ENCODE measurements around the gene KIAA1191. TPM values are rescaled to one million over a fixed set of nuclear protein-coding genes. Genes with fewer than 3 reads are reported as not detected.

The KIAA1191 gene
- total RNA-seq, 1 experiment from 2014 or later, result 57.5 TPM

DNA sequence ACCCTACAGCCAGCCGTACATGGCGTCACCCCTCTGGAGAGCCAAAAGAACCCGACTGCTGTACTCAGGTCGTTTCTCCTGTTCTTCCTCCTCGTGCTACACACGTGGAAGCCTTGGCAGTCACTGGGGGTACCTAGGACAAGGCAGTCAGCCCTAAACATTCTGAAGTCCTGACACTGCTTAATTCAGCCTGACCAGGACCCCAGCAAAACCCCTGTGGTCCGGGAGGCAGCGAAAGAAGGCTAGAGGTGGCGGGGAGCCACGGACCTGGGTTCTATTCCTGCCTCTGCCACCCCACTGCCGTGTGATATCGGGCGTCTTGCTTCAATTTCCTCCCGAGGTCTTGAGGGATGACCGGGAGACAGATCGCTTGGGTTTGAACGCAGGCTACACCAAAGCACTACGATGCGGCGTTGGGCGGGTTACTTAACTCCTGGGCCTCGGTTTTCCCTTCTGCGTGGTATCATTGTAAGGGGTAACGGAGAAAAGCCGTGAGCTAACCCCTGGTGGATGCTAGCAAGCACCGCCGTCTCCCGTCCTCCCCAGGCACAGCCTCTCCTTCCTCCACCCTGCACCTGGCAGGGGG, 3.3 kb upstream of the KIAA1191 start:
- peak overlapping the region; percentile 85 for H3K4me2 ChIP-seq (ENCODE audit: low read depth, low read length, poor library complexity, severe bottlenecking)
- H3K79me2 ChIP-seq (ENCODE audit: low read length), result peaks cover 16% of the 10 kb centered on the region
- no peaks in the 10 kb centered on the region for H3K9me2 ChIP-seq (replicated peaks; ENCODE audit: insufficient read depth, low read length)
- no peak for DNase-seq
- H3K9me3 ChIP-seq (ENCODE audit: low read length), result no peaks in the 10 kb centered on the region
- no peaks in the 10 kb centered on the region for H3K36me3 ChIP-seq (ENCODE audit: insufficient read depth, low read length)
- no peak overlapping the region; the same call in 1 of the 2 replicates for H3K27ac ChIP-seq (ENCODE audit: low read length)
- peak overlapping the region; percentile 77 for H3K9ac ChIP-seq (ENCODE audit: low read length)
- H4K20me1 ChIP-seq (ENCODE audit: insufficient read depth, low read depth, low read length), result peaks cover 5% of the 10 kb centered on the region; the same call in 1 of the 2 replicates
- H3K4me3 ChIP-seq (ENCODE audit: low read length), result peak overlapping the region; percentile 78
- H3K4me1 ChIP-seq (ENCODE audit: low read length), result peaks cover 47% of the 10 kb centered on the region
- H3K27me3 ChIP-seq (ENCODE audit: low read length), result no peaks in the 10 kb centered on the region
- peak overlapping the region; percentile 69; the same call in 1 of the 2 replicates for H2AFZ ChIP-seq (ENCODE audit: low read length)

- Histone ChIP-seq H3K4me3 (ENCODE audit: low read length) (peak overlapping the region; percentile 91), H3K79me2 (ENCODE audit: low read length) (peaks cover 38% of the 10 kb centered on the region), H3K27ac (ENCODE audit: low read length) (peak overlapping the region; percentile 92), H2AFZ (ENCODE audit: low read length) (peak overlapping the region; percentile 72; the same call in 1 of the 2 replicates), H3K27me3 (ENCODE audit: low read length) (no peaks in the 10 kb centered on the region), H3K9me3 (ENCODE audit: low read length) (no peaks in the 10 kb centered on the region), H3K36me3 (ENCODE audit: insufficient read depth, low read length) (peaks cover 10% of the 10 kb centered on the region; the same call in 1 of the 2 replicates), H4K20me1 (ENCODE audit: insufficient read depth, low read depth, low read length) (peaks cover 5% of the 10 kb centered on the region; the same call in 1 of the 2 replicates), H3K4me1 (ENCODE audit: low read length) (peaks cover 51% of the 10 kb centered on the region), H3K4me2 (ENCODE audit: low read depth, low read length, poor library complexity, severe bottlenecking) (peak overlapping the region; percentile 91), H3K9me2 (replicated peaks; ENCODE audit: insufficient read depth, low read length) (no peaks in the 10 kb centered on the region), H3K9ac (ENCODE audit: low read length) (peak overlapping the region; percentile 91)
- peak; percentile 87 for DNase-seq
Observed at GRCh38 chr5:176362233-176362490, 598 bp upstream of the KIAA1191 start.

DNA sequence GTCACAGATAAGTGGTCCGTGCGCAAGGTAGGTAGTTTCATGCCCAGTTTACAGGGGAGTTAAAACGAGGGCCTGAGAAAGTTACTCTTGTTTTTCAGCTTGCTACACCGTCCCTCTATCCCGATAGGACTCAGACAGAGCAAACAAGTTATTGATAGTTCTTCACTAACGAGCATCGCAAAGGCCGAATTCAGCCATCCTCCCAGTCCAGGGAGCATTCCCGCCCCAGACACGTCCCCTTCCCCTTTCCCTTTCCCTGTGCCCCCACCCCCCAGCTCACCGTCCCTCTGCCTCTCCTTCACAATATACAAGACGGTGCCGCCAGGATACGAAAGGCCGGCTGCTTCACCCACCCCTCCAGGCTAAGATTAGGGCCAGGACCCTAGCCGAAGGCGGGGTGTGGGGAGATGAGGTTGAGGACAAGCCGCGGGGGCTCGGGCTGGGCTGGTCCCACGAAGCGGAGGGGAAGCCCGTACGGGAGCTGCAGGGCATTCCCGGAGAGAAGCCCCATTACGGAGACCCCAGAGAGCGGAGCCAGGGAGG, 599 bp downstream of the KIAA1191 start:
- Histone ChIP-seq H3K4me2 (ENCODE audit: low read depth, low read length, poor library complexity, severe bottlenecking) (peak overlapping the region; percentile 91), H3K27ac (ENCODE audit: low read length) (peak overlapping the region; percentile 92), H3K4me3 (ENCODE audit: low read length) (peak overlapping the region; percentile 91), H2AFZ (ENCODE audit: low read length) (peak overlapping the region; percentile 72; the same call in 1 of the 2 replicates), H3K79me2 (ENCODE audit: low read length) (peaks cover 50% of the 10 kb centered on the region), H3K4me1 (ENCODE audit: low read length) (peaks cover 44% of the 10 kb centered on the region), H3K9me2 (replicated peaks; ENCODE audit: insufficient read depth, low read length) (no peaks in the 10 kb centered on the region), H3K27me3 (ENCODE audit: low read length) (no peaks in the 10 kb centered on the region), H3K36me3 (ENCODE audit: insufficient read depth, low read length) (peaks cover 17% of the 10 kb centered on the region; the same call in 1 of the 2 replicates), H3K9ac (ENCODE audit: low read length) (peak overlapping the region; percentile 91), H3K9me3 (ENCODE audit: low read length) (no peaks in the 10 kb centered on the region), H4K20me1 (ENCODE audit: insufficient read depth, low read depth, low read length) (peaks cover 13% of the 10 kb centered on the region; the same call in 1 of the 2 replicates)
- no peak for DNase-seq

DNA sequence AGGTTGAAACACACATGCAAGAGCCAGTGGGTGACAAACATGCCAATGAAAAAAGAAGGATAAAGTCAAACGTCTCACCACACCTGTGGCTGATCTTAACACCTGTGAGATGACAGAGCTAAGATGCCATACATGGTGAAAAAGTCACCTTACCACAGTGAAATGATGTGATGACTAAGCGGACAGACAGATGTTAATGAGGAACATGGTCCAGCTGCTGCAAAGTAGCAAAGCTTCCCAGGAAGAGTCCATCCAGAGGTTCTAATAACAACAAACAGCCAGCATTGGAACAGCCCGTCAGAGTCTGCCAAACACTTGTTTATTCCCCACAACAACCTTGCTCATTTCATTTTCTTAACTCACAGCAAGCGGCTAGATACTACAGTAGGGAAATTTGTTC, 1.9 kb downstream of the KIAA1191 start:
- Histone ChIP-seq H3K9ac (ENCODE audit: low read length) (no peak overlapping the region), H3K4me1 (ENCODE audit: low read length) (peaks cover 32% of the 10 kb centered on the region), H3K27me3 (ENCODE audit: low read length) (no peaks in the 10 kb centered on the region), H2AFZ (ENCODE audit: low read length) (no peak overlapping the region), H3K79me2 (ENCODE audit: low read length) (peaks cover 62% of the 10 kb centered on the region), H3K27ac (ENCODE audit: low read length) (no peak overlapping the region), H3K9me3 (ENCODE audit: low read length) (no peaks in the 10 kb centered on the region), H3K9me2 (replicated peaks; ENCODE audit: insufficient read depth, low read length) (no peaks in the 10 kb centered on the region), H4K20me1 (ENCODE audit: insufficient read depth, low read depth, low read length) (peaks cover 21% of the 10 kb centered on the region; the same call in 1 of the 2 replicates), H3K4me2 (ENCODE audit: low read depth, low read length, poor library complexity, severe bottlenecking) (peak overlapping the region; percentile 91), H3K36me3 (ENCODE audit: insufficient read depth, low read length) (peaks cover 26% of the 10 kb centered on the region; the same call in 1 of the 2 replicates), H3K4me3 (ENCODE audit: low read length) (peak overlapping the region; percentile 91; the same call in 1 of the 2 replicates)
- DNase-seq, result no peak

DNA sequence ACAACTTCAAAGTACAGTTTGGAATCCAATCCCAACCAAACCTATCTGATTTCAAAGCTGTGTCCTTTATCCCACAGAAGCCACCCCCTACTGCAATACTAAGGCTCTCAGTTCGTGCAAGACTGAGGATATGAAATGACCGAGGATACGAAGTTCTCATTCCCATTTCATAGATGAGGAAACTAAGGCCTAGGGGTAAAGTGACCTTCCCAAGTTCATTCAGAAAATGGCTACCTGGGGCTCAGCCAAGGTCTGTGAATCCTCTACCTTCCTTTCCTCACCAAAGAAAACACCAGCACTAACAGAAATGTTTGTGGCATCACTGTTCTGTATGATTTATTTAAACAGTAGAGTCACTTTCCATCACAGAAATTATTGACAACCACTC, 5.4 kb downstream of the KIAA1191 start:
- Histone ChIP-seq H3K9me2 (replicated peaks; ENCODE audit: insufficient read depth, low read length) (no peaks in the 10 kb centered on the region), H3K36me3 (ENCODE audit: insufficient read depth, low read length) (peaks cover 43% of the 10 kb centered on the region; the same call in 1 of the 2 replicates), H2AFZ (ENCODE audit: low read length) (no peak overlapping the region), H3K9ac (ENCODE audit: low read length) (no peak overlapping the region), H3K4me1 (ENCODE audit: low read length) (peaks cover 10% of the 10 kb centered on the region; the same call in 1 of the 2 replicates), H3K27ac (ENCODE audit: low read length) (no peak overlapping the region), H4K20me1 (ENCODE audit: insufficient read depth, low read depth, low read length) (peaks cover 27% of the 10 kb centered on the region; the same call in 1 of the 2 replicates), H3K4me2 (ENCODE audit: low read depth, low read length, poor library complexity, severe bottlenecking) (no peak overlapping the region), H3K9me3 (ENCODE audit: low read length) (no peaks in the 10 kb centered on the region), H3K27me3 (ENCODE audit: low read length) (no peaks in the 10 kb centered on the region), H3K79me2 (ENCODE audit: low read length) (peaks cover 93% of the 10 kb centered on the region), H3K4me3 (ENCODE audit: low read length) (no peak overlapping the region)
- DNase-seq, result no peak

- H3K36me3 ChIP-seq (ENCODE audit: insufficient read depth, low read length), result peaks cover 45% of the 10 kb centered on the region; the same call in 1 of the 2 replicates
- peaks cover 90% of the 10 kb centered on the region for H3K79me2 ChIP-seq (ENCODE audit: low read length)
- no peak overlapping the region for H3K4me3 ChIP-seq (ENCODE audit: low read length)
- H3K27me3 ChIP-seq (ENCODE audit: low read length), result no peaks in the 10 kb centered on the region
- peaks cover 10% of the 10 kb centered on the region; the same call in 1 of the 2 replicates for H3K4me1 ChIP-seq (ENCODE audit: low read length)
- no peak overlapping the region for H3K27ac ChIP-seq (ENCODE audit: low read length)
- no peaks in the 10 kb centered on the region for H3K9me3 ChIP-seq (ENCODE audit: low read length)
- DNase-seq, result no peak
- no peaks in the 10 kb centered on the region for H3K9me2 ChIP-seq (replicated peaks; ENCODE audit: insufficient read depth, low read length)
- peaks cover 22% of the 10 kb centered on the region; the same call in 1 of the 2 replicates for H4K20me1 ChIP-seq (ENCODE audit: insufficient read depth, low read depth, low read length)
- H3K9ac ChIP-seq (ENCODE audit: low read length), result no peak overlapping the region
- H3K4me2 ChIP-seq (ENCODE audit: low read depth, low read length, poor library complexity, severe bottlenecking), result no peak overlapping the region
- no peak overlapping the region for H2AFZ ChIP-seq (ENCODE audit: low read length)
Observed at GRCh38 chr5:176355400-176356178, 6.0 kb downstream of the KIAA1191 start.

DNA sequence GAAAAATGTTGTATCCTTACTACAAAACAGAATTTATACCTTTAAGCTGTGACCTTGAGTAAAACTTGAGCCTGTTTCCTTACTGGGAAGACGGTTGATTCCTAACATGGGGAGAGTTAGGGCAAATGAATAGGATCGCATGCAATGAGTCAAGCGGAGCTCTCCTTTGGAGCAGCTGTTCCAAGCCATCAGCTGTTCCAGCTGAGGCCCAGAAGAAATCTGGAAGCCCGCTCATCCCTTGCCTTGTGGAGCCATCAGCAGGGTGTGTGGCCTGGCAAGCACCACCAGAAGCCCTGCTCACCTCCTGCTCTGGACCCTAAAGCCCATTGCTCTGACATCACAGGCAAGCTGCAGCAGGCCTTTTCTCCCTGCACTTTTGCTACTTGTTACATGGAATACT, 8.0 kb downstream of the KIAA1191 start:
- Histone ChIP-seq H3K27ac (ENCODE audit: low read length) (no peak overlapping the region), H3K4me1 (ENCODE audit: low read length) (no peaks in the 10 kb centered on the region)

More for the DNA sequence above, 8.0 kb downstream of the KIAA1191 start:
- no peak overlapping the region for H2AFZ ChIP-seq (ENCODE audit: low read length)
- no peak overlapping the region for H3K9ac ChIP-seq (ENCODE audit: low read length)
- H3K4me3 ChIP-seq (ENCODE audit: low read length), result no peak overlapping the region
- no peak overlapping the region for H3K4me2 ChIP-seq (ENCODE audit: low read depth, low read length, poor library complexity, severe bottlenecking)
- no peak for DNase-seq
- H3K79me2 ChIP-seq (ENCODE audit: low read length), result peaks cover 84% of the 10 kb centered on the region
- H3K9me2 ChIP-seq (replicated peaks; ENCODE audit: insufficient read depth, low read length), result no peaks in the 10 kb centered on the region
- H3K27me3 ChIP-seq (ENCODE audit: low read length), result no peaks in the 10 kb centered on the region
- peaks cover 22% of the 10 kb centered on the region; the same call in 1 of the 2 replicates for H4K20me1 ChIP-seq (ENCODE audit: insufficient read depth, low read depth, low read length)
- peaks cover 48% of the 10 kb centered on the region; the same call in 1 of the 2 replicates for H3K36me3 ChIP-seq (ENCODE audit: insufficient read depth, low read length)
- no peaks in the 10 kb centered on the region for H3K9me3 ChIP-seq (ENCODE audit: low read length)
